Neural crest cell (in vitro differentiated cells): ENCODE results near the gene NCR1. TPM values are rescaled to one million over a fixed set of nuclear protein-coding genes. Genes with fewer than 3 reads are reported as not detected.
"Not testable (repeated sequence)": the region's sequence is repeated elsewhere in the genome, so short reads cannot be mapped to it uniquely, and the experiment has no call there.

ENCODE experiments used
- DNase-seq: peaks from one replicate; pipeline ENCODE4 v3.0.0; 2021; ENCODE audit warnings: low read depth, mixed read lengths, low spot score
- H3K27ac Mint-ChIP-seq: one replicate; pipeline ENCODE4 v1.8.0; 2021; ENCODE audit warnings: mild to moderate bottlenecking, mixed read lengths; ENCODE audit not compliant: unreplicated experiment
- H3K27me3 Mint-ChIP-seq: 2 replicates; pipeline ENCODE4 v1.8.0; 2021; ENCODE audit warnings: low read depth, mild to moderate bottlenecking, mixed read lengths
- H3K36me3 Mint-ChIP-seq: 2 replicates; pipeline ENCODE4 v1.8.0; 2021; ENCODE audit warnings: low read depth, mild to moderate bottlenecking, mixed read lengths
- H3K4me1 Mint-ChIP-seq: 2 replicates; pipeline ENCODE4 v1.8.0; 2021; ENCODE audit warnings: mixed read lengths
- H3K4me3 Mint-ChIP-seq: one replicate; pipeline ENCODE4 v1.8.0; 2021; ENCODE audit warnings: mild to moderate bottlenecking, mixed read lengths
- H3K9me3 Mint-ChIP-seq: 2 replicates; pipeline ENCODE4 v1.8.0; 2021; ENCODE audit warnings: mixed read lengths
- total RNA-seq: library from RNA; stranded (reverse); gene quantifications from 2 replicates; pipeline ENCODE4 v1.2.1, GENCODE V29; 2021
- TF ChIP-seq, protein P1 (sequence below): fragments of 200-600 bp; sonication (generic); conservative IDR thresholded peaks from 2 replicates; pipeline ENCODE4 v1.5.0; 2021; ENCODE audit warnings: antibody characterized with exemption, mild to moderate bottlenecking

NCR1 gene
- total RNA-seq, 1 donor from 2014 or later, result not detected

DNA sequence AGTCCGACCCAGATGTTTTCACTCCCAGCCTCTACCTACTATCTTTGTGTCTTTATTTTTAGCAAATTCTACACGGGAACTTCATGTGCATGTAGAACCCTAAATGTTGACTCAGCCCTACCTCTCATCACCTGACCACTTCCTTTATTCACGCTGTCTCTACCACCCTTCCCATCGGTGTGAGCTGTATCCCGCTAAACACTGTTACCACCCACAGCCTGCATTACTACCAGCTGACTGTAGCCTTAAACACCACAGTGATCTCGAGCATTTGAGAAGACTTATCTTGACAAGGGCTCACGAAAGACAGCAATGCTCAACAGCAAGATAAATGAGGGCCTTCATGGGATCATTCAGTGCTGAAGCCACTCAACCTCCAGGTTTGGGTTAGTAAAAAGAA, 15.1 kb downstream of the NCR1 start:
- Mint-ChIP-seq H3K4me3 (no peak overlapping the region), H3K27me3 (peaks cover 9% of the 10 kb centered on the region), H3K36me3 (peaks cover 3% of the 10 kb centered on the region), H3K4me1 (peaks cover 5% of the 10 kb centered on the region), H3K9me3 (peaks cover 4% of the 10 kb centered on the region), H3K27ac (no peak overlapping the region)
- TF ChIP-seq, protein P1, sequence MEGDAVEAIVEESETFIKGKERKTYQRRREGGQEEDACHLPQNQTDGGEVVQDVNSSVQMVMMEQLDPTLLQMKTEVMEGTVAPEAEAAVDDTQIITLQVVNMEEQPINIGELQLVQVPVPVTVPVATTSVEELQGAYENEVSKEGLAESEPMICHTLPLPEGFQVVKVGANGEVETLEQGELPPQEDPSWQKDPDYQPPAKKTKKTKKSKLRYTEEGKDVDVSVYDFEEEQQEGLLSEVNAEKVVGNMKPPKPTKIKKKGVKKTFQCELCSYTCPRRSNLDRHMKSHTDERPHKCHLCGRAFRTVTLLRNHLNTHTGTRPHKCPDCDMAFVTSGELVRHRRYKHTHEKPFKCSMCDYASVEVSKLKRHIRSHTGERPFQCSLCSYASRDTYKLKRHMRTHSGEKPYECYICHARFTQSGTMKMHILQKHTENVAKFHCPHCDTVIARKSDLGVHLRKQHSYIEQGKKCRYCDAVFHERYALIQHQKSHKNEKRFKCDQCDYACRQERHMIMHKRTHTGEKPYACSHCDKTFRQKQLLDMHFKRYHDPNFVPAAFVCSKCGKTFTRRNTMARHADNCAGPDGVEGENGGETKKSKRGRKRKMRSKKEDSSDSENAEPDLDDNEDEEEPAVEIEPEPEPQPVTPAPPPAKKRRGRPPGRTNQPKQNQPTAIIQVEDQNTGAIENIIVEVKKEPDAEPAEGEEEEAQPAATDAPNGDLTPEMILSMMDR, result no peak
- DNase-seq, result no peak

DNA sequence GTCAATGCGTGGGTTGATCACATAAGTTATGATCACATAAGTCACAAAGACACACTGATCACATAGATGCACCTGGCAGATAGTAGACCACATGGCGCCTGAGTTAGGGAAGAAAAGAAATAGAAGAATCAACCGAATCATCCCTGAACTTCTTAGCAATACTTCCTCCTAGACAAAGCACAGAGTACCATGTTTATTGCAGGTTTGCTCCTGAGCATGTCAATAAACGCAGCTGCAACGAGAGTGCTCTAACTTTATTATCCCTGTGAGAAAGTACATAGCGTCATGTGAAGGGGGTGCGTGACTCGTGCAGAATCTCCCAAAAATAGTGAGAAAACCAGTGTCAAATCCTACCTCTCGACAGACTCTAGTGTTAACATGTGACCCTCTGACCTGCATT, 17.3 kb downstream of the NCR1 start:
- peaks cover 3% of the 10 kb centered on the region for H3K36me3 Mint-ChIP-seq
- no peak for DNase-seq
- no peak overlapping the region for H3K27ac Mint-ChIP-seq
- TF ChIP-seq, protein P1, result no peak
- peaks cover 9% of the 10 kb centered on the region for H3K27me3 Mint-ChIP-seq
- H3K9me3 Mint-ChIP-seq, result peaks cover 4% of the 10 kb centered on the region
- no peak overlapping the region for H3K4me3 Mint-ChIP-seq
- peaks cover 5% of the 10 kb centered on the region for H3K4me1 Mint-ChIP-seq

GRCh38 chr19:54928299-54928698, 22.4 kb downstream of the NCR1 start:
- Mint-ChIP-seq H3K9me3 (peaks cover 10% of the 10 kb centered on the region), H3K4me1 (peaks cover 4% of the 10 kb centered on the region), H3K27ac (no peak overlapping the region), H3K36me3 (peaks cover 3% of the 10 kb centered on the region), H3K27me3 (peaks cover 10% of the 10 kb centered on the region), H3K4me3 (no peak overlapping the region)
- DNase-seq, result no peak
- TF ChIP-seq, protein P1, result no peak

DNA sequence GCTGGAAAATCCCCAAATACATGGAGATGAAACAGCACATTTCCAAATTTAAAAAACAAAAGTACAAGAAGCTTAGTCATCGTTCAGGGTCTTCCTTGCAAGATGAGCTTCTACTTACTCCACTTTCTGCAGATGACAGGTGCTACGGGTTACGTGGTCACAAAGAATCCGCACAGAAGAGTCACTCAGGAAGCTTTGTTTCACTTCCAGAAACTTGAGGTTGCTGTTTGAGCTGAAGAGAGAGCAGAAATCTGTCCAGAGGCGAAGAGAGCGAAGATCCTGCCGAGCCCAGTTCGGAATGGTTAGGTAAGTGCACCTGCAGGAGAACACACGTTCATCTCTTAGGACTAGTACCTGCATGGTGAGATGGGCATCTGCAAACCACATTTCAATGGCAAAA, 32.0 kb downstream of the NCR1 start:
- TF ChIP-seq, protein P1, result no peak
- no peak for DNase-seq
- Mint-ChIP-seq H3K27ac (no peak overlapping the region), H3K27me3 (peaks cover 2% of the 10 kb centered on the region), H3K4me1 (no peaks in the 10 kb centered on the region), H3K36me3 (no peaks in the 10 kb centered on the region), H3K4me3 (no peak overlapping the region), H3K9me3 (no peaks in the 10 kb centered on the region)

- H3K9me3 Mint-ChIP-seq, result no peaks in the 10 kb centered on the region
- TF ChIP-seq, protein P1, result no peak
Observed at GRCh38 chr19:54938906-54939305, 33.0 kb downstream of the NCR1 start.

DNA sequence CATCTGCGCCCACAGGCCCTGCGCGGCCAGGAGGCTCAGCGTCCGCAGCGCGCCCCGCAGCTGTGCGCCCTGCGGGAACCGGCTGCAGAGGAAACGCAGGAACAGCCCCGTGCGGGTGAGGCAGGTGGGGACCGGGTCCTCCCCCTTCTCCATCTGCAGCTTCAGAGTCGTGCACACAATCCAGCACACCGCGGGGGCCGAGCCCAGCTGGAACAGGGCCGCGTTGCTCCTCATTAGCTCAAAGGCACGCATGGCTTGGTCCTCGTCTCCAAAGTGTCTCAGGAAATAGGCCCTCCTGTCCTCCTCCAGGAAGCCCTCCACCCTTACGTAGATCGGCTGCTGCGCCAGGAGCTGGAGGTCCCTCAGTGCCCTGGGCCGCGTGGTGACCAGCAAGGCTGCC, 33.6 kb downstream of the NCR1 start:
- H3K27ac Mint-ChIP-seq, H3K4me1 Mint-ChIP-seq, H3K9me3 Mint-ChIP-seq, H3K27me3 Mint-ChIP-seq, H3K36me3 Mint-ChIP-seq, DNase-seq, H3K4me3 Mint-ChIP-seq: not testable (repeated sequence)

More at GRCh38 chr19:54938906-54939305, 33.0 kb downstream of the NCR1 start:
- H3K4me1 Mint-ChIP-seq, result no peaks in the 10 kb centered on the region
- no peak for DNase-seq
- H3K27me3 Mint-ChIP-seq, result peaks cover 2% of the 10 kb centered on the region
- no peak overlapping the region for H3K4me3 Mint-ChIP-seq
- no peaks in the 10 kb centered on the region for H3K36me3 Mint-ChIP-seq
- H3K27ac Mint-ChIP-seq, result no peak overlapping the region

DNA sequence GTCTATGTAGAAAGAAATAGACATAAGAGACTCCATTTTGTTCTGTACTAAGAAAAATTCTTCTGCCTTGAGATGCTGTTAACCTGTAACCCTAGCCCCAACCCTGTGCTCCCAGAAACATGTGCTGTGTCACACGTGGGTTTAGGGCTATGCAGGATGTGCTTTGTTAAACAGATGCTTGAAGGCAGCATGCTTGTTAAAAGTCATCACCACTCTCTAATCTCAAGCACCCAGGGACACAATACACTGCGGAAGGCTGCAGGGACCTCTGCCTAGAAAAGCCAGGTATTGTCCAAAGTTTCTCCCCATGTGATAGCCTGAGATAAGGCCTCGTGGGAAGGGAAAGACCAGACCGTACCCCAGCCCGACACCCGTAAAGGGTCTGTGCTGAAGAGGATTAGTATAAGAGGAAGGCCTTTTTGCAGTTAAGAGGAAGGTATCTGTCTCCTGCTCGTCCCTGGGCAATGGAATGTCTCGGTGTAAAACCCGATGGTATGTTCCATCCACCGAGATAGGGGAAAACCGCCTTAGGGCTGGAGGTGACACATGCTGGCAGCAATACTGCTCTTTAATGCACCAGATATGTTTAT, 37.9 kb downstream of the NCR1 start:
- not testable (repeated sequence) for H3K36me3 Mint-ChIP-seq, H3K27me3 Mint-ChIP-seq, H3K4me3 Mint-ChIP-seq, H3K27ac Mint-ChIP-seq, H3K9me3 Mint-ChIP-seq, H3K4me1 Mint-ChIP-seq, DNase-seq
